Neural cell (in vitro differentiated cells): ENCODE results near the gene GFPT2. TPM values are rescaled to one million over a fixed set of nuclear protein-coding genes. Genes with fewer than 3 reads are reported as not detected.

Source experiments
- H2AFZ ChIP-seq: fragments of 200-600, 300-800 bp; sonication (generic), shearing (Covaris generic); 2 replicates; pipeline ENCODE4 v1.6.0; 2014; ENCODE audit warnings: low read depth, mild to moderate bottlenecking, antibody characterized with exemption, low read length, moderate library complexity
- H3F3A ChIP-seq: fragments of 200-600 bp; shearing (Covaris generic); 2 replicates; pipeline ENCODE4 v1.6.1; 2016; ENCODE audit warnings: mild to moderate bottlenecking, moderate library complexity, mixed read lengths, antibody characterized with exemption, low read length; ENCODE audit not compliant: insufficient read depth, poor library complexity, severe bottlenecking
- H3K27ac ChIP-seq: fragments of 200-600, 300-800 bp; sonication (generic), shearing (Covaris generic); 2 replicates; pipeline ENCODE4 v1.5.1; 2014; ENCODE audit warnings: mild to moderate bottlenecking, low read length, moderate library complexity
- H3K27me3 ChIP-seq: fragments of 300-800, 200-600 bp; sonication (generic), shearing (Covaris generic); 2 replicates; pipeline ENCODE4 v1.6.0; 2014; ENCODE audit warnings: mild to moderate bottlenecking, low read depth, low read length, moderate library complexity; ENCODE audit not compliant: insufficient read depth
- H3K36me3 ChIP-seq: fragments of 300-800, 200-600 bp; sonication (generic), shearing (Covaris generic); 2 replicates; pipeline ENCODE4 v1.5.1; 2014; ENCODE audit warnings: mild to moderate bottlenecking, antibody characterized with exemption, low read length, moderate library complexity; ENCODE audit not compliant: insufficient read depth
- H3K4me2 ChIP-seq: fragments of 300-800, 200-600 bp; sonication (generic), shearing (Covaris generic); 2 replicates; pipeline ENCODE4 v1.6.0; 2014; ENCODE audit warnings: mild to moderate bottlenecking, low read length
- H3K4me3 ChIP-seq: fragments of 300-800, 200-600 bp; sonication (generic), shearing (Covaris generic); 2 replicates; pipeline ENCODE4 v1.5.1; 2014; ENCODE audit warnings: mild to moderate bottlenecking, low read length, moderate library complexity
- H3K79me2 ChIP-seq: fragments of 200-600 bp; shearing (Covaris generic); replicated peaks from 2 replicates; pipeline ENCODE4 v1.6.0; 2014; ENCODE audit warnings: mild to moderate bottlenecking, low read length, moderate library complexity; ENCODE audit not compliant: insufficient read depth
- H3K9ac ChIP-seq: fragments of 300-800, 200-600 bp; sonication (generic), shearing (Covaris generic); 2 replicates; pipeline ENCODE4 v1.6.1; 2016; ENCODE audit warnings: mild to moderate bottlenecking, low read length, mixed read lengths
- H3K9me2 ChIP-seq: fragments of 200-600 bp; shearing (Covaris generic); 2 replicates; pipeline ENCODE4 v1.6.1; 2016; ENCODE audit warnings: mild to moderate bottlenecking, low read length, mixed read lengths; ENCODE audit not compliant: insufficient read depth
- H3K9me3 ChIP-seq: fragments of 200-600, 300-800 bp; sonication (generic), shearing (Covaris generic); 2 replicates; pipeline ENCODE4 v1.6.1; 2016; ENCODE audit warnings: mild to moderate bottlenecking, mixed run types, low read length, moderate library complexity, mixed read lengths
- H4K20me1 ChIP-seq: fragments of 200-600 bp; shearing (Covaris generic); 2 replicates; pipeline ENCODE4 v1.6.1; 2016; ENCODE audit warnings: mild to moderate bottlenecking, mixed run types; ENCODE audit not compliant: insufficient read depth
- EP300 ChIP-seq: fragments of 450-650 bp; conservative IDR thresholded peaks from 2 replicates; pipeline ENCODE4 v1.6.1; 2014; ENCODE audit warnings: antibody characterized with exemption, mild to moderate bottlenecking, moderate library complexity; ENCODE audit not compliant: poor library complexity, severe bottlenecking
- EZH2 ChIP-seq: fragments of 200-600, 300-800 bp; shearing (Covaris generic), sonication (generic); IDR thresholded peaks from 2 replicates; pipeline ENCODE4 v1.6.1; 2014; ENCODE audit warnings: antibody characterized with exemption, low read length, borderline replicate concordance, mild to moderate bottlenecking; ENCODE audit not compliant: insufficient read depth, poor library complexity, severe bottlenecking
- MXI1 ChIP-seq: fragments of 450-650 bp; conservative IDR thresholded peaks from 2 replicates; pipeline ENCODE4 v1.6.1; 2014; ENCODE audit warnings: antibody characterized with exemption, mild to moderate bottlenecking; ENCODE audit not compliant: poor library complexity, severe bottlenecking
- POLR2AphosphoS5 ChIP-seq: IDR thresholded peaks from 2 replicates; pipeline ENCODE4 v1.6.1; 2012
- RAD21 ChIP-seq: fragments of 450-650 bp; conservative IDR thresholded peaks from 2 replicates; pipeline ENCODE4 v1.6.1; 2014; ENCODE audit warnings: antibody characterized with exemption, mild to moderate bottlenecking, moderate library complexity
- SMC3 ChIP-seq: fragments of 450-650 bp; conservative IDR thresholded peaks from 2 replicates; pipeline ENCODE4 v1.6.1; 2014; ENCODE audit warnings: antibody characterized with exemption, mild to moderate bottlenecking, moderate library complexity; ENCODE audit not compliant: poor library complexity
- TAF1 ChIP-seq: IDR thresholded peaks from 2 replicates; pipeline ENCODE4 v1.6.1; 2012; ENCODE audit warnings: low read depth
- polyA plus RNA-seq: library from polyadenylated mRNA; depleted of rRNA; stranded (reverse); fragments of >200 nt; gene quantifications from 2 replicates; pipeline ENCODE4 v1.2.3, GENCODE V29; 2014
- TF ChIP-seq, protein P1 (sequence below): fragments of 450-650 bp; IDR thresholded peaks from 2 replicates; pipeline ENCODE4 v1.5.1; 2014; ENCODE audit warnings: antibody characterized with exemption, mild to moderate bottlenecking, moderate library complexity; ENCODE audit not compliant: poor library complexity, severe bottlenecking
- TF ChIP-seq, protein P2 (sequence below): IDR thresholded peaks from 2 replicates; pipeline ENCODE4 v1.6.1; 2012; ENCODE audit warnings: borderline replicate concordance

The GFPT2 gene
- polyA plus RNA-seq, 1 donor from 2014 or later, result 9.2 TPM

DNA sequence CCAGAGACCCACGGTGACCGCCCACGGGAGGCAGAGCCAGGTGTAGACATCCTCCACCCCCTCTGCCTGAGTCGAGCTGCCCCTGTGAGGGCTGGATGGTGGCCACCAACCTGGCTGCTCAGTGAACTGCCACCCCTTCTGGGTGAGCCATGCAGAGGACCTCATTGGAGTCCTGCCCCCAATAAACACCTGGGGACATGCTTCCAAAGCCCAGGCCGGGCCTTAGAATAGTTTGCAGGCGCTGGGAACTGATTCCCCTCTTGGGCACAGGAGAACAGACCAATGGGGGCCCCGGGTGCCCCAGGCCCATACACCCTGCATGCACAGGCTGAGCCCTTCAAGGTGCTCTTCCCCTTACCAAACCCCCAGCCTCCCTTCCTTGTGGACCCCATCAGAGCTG is 38.1 kb upstream of the GFPT2 start:
- TF ChIP-seq, protein P1, sequence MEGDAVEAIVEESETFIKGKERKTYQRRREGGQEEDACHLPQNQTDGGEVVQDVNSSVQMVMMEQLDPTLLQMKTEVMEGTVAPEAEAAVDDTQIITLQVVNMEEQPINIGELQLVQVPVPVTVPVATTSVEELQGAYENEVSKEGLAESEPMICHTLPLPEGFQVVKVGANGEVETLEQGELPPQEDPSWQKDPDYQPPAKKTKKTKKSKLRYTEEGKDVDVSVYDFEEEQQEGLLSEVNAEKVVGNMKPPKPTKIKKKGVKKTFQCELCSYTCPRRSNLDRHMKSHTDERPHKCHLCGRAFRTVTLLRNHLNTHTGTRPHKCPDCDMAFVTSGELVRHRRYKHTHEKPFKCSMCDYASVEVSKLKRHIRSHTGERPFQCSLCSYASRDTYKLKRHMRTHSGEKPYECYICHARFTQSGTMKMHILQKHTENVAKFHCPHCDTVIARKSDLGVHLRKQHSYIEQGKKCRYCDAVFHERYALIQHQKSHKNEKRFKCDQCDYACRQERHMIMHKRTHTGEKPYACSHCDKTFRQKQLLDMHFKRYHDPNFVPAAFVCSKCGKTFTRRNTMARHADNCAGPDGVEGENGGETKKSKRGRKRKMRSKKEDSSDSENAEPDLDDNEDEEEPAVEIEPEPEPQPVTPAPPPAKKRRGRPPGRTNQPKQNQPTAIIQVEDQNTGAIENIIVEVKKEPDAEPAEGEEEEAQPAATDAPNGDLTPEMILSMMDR, result no peak
- no peak for TF ChIP-seq POLR2AphosphoS5
- no peaks in the 10 kb centered on the region for H3K79me2 ChIP-seq
- H3K9me2 ChIP-seq, result no peaks in the 10 kb centered on the region
- no peak overlapping the region for H2AFZ ChIP-seq
- no peak overlapping the region for H3K27ac ChIP-seq
- no peaks in the 10 kb centered on the region for H3K9me3 ChIP-seq
- no peak overlapping the region for H3K9ac ChIP-seq
- no peaks in the 10 kb centered on the region for H3K27me3 ChIP-seq
- no peaks in the 10 kb centered on the region for H4K20me1 ChIP-seq
- no peaks in the 10 kb centered on the region for H3F3A ChIP-seq
- H3K4me2 ChIP-seq, result no peak overlapping the region
- H3K4me3 ChIP-seq, result no peak overlapping the region
- H3K36me3 ChIP-seq, result no peaks in the 10 kb centered on the region

DNA sequence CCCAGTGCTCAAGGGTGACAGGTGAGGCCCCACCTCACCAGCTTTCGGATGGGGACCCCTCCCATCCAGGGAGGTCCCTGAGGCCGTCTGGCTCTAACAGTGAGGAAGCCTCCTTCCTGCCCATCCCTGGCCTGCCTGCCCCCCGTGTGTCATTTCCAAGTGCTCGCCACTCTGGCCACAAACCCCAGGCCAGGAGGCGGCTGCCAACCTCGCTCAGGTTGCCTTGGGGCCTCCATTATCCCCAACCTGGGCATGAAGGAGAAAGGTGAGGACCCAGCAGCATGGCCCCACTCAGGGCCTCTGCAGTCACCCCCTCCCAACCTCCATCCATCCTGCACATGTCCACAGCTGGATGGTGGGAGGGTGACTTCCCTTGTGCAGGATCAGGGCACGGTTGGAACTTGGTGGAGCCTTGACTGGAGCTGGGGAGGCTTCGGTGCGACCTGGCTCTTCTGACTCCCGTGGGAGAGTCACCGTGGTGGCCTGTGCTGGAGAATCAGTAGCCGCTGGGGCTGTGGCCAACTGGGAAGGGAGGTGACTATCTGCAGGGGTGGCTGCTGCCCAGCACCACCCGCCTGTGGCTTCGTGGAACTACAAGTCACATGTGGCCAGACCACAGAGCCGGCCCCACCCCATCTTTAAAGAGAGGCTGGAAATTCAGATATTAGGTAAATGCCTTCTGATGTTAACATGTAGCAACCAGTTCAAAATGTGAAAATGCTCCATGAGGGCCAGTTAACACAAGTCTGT is 37.5 kb upstream of the GFPT2 start:
- Histone ChIP-seq H3K4me3 (no peak overlapping the region), H3K36me3 (no peaks in the 10 kb centered on the region), H4K20me1 (no peaks in the 10 kb centered on the region), H3K79me2 (no peaks in the 10 kb centered on the region), H3K9me3 (no peaks in the 10 kb centered on the region), H3K9me2 (no peaks in the 10 kb centered on the region), H3F3A (no peaks in the 10 kb centered on the region), H3K27ac (no peak overlapping the region), H3K4me2 (no peak overlapping the region), H2AFZ (no peak overlapping the region), H3K27me3 (no peaks in the 10 kb centered on the region), H3K9ac (no peak overlapping the region)
- TF ChIP-seq EZH2 (no peak), RAD21 (no peak), TAF1 (no peak), MXI1 (no peak), SMC3 (no peak), EP300 (no peak), POLR2AphosphoS5 (no peak)
- TF ChIP-seq, protein P2, sequence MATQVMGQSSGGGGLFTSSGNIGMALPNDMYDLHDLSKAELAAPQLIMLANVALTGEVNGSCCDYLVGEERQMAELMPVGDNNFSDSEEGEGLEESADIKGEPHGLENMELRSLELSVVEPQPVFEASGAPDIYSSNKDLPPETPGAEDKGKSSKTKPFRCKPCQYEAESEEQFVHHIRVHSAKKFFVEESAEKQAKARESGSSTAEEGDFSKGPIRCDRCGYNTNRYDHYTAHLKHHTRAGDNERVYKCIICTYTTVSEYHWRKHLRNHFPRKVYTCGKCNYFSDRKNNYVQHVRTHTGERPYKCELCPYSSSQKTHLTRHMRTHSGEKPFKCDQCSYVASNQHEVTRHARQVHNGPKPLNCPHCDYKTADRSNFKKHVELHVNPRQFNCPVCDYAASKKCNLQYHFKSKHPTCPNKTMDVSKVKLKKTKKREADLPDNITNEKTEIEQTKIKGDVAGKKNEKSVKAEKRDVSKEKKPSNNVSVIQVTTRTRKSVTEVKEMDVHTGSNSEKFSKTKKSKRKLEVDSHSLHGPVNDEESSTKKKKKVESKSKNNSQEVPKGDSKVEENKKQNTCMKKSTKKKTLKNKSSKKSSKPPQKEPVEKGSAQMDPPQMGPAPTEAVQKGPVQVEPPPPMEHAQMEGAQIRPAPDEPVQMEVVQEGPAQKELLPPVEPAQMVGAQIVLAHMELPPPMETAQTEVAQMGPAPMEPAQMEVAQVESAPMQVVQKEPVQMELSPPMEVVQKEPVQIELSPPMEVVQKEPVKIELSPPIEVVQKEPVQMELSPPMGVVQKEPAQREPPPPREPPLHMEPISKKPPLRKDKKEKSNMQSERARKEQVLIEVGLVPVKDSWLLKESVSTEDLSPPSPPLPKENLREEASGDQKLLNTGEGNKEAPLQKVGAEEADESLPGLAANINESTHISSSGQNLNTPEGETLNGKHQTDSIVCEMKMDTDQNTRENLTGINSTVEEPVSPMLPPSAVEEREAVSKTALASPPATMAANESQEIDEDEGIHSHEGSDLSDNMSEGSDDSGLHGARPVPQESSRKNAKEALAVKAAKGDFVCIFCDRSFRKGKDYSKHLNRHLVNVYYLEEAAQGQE, result no peak
- TF ChIP-seq, protein P1, result no peak
